ENCODE measurements around the gene CWF19L2.

CWF19L2 gene

DNA sequence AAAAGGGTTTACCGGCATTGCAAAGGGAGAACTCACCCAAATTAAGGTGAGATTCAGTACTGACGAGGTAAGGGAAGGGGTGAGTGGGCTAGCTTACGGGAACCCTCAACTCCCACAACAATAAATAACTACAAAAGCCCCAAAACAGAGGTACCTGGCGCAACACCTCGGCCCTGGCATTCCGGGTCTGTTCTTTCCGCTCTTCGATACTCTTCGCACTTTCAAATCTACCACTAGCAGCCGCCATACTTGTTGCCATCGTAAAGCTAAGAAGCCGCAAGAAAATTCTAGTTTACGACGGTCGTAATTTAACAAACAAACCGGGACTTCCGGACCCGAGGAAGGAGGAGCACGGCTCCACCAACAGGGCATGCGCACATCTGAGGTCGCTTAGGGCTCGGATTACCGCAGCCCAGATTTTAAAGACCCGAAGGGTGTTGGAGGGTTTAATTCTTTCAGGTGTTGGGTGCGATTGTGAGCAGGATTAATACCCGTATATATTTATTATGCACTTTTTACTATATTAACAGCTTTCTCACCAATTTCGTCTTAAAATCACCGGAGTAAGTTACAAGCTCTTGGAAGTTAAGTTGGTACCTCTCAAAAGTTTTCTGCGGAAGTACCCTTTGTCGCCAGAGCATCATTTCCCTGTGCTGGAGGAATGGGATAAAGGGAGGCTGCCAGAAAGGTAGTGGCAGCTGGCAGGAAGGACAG, at the start of gene CWF19L2:
Gene CWF19L2 (minus strand): TSS at position 268 of the 714 bp plus-strand sequence. CDS start 9 bp downstream, at position 259.
- TF ChIP-seq, protein P1, sequence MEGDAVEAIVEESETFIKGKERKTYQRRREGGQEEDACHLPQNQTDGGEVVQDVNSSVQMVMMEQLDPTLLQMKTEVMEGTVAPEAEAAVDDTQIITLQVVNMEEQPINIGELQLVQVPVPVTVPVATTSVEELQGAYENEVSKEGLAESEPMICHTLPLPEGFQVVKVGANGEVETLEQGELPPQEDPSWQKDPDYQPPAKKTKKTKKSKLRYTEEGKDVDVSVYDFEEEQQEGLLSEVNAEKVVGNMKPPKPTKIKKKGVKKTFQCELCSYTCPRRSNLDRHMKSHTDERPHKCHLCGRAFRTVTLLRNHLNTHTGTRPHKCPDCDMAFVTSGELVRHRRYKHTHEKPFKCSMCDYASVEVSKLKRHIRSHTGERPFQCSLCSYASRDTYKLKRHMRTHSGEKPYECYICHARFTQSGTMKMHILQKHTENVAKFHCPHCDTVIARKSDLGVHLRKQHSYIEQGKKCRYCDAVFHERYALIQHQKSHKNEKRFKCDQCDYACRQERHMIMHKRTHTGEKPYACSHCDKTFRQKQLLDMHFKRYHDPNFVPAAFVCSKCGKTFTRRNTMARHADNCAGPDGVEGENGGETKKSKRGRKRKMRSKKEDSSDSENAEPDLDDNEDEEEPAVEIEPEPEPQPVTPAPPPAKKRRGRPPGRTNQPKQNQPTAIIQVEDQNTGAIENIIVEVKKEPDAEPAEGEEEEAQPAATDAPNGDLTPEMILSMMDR (IDR thresholded peaks at IDR 0.05) = no peak

DNA sequence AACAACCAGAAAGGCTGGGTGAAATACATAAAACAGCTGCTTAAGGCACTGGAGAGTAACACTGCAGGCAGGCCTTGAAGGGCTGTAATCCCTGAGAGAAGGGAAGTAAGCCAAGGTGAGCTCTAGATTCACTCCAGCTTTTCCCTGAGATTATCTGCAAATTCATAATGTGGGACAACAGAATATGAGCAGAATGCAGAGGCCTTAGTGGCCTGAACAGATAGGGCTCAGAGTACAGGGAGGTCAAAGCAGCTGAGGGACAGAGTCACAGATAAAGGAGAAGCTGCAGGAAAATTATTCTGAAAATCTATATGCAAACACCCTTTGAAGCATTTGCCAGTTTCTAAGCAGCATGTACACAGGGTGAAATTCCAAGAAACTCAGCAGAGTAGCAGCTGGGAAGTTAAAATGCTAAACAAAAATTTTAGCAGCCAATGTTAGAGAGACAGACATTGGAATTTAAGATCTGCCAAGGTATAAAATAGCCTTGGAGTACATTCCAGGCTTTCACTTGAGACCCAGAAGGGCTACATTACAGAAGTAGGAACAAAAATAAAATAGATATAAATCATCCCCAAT, 48.1 kb upstream of the CWF19L2 start:
- TF ChIP-seq, protein P1 (IDR thresholded peaks at IDR 0.05) = no peak

DNA sequence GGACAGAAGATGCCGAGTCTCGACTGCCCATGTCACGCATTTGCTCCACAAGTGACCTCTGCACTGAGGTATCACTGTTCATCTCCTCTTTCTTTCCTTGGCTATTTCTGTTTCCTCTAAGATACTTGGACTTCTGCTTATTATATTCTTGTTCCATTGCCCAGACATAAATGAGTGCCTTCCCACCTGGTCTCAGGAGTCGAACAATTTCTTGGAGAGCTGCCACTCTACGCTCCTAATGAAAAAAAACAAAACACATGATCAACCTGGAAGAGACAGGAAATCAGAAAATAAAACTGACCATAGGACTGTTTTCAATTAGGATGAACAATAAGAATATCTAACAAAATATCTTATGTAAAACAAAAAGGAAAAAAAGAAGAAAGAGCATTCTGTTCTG, 47.4 kb upstream of the CWF19L2 start:
- TF ChIP-seq, protein P1 (IDR thresholded peaks at IDR 0.05) = no peak

DNA sequence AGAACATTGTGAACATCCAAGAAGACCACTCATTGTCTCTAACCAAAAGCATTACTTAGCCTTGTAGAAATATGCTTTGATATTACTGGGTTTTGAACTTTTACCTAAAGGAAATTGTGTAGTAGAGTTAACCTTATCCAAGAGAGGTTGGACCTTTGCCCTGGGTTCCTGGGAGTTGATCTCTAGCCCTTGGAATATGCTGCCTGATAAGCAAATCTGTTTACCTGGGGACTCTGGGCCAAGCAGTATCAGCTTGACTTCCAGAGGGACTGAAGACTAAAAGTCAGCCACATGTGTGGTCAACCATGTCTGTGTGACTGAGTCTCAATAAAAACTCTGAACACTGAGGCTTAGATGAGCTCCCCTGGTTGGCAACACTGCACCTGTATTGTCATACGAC, 44.1 kb upstream of the CWF19L2 start:
- TF ChIP-seq, protein P1 (IDR thresholded peaks at IDR 0.05) = no peak

GRCh38 chr11:107496011-107496410, 38.4 kb upstream of the CWF19L2 start:
- TF ChIP-seq, protein P1 (IDR thresholded peaks at IDR 0.05) = no peak

GRCh38 chr11:107494055-107494454, 36.4 kb upstream of the CWF19L2 start:
- TF ChIP-seq, protein P1 (IDR thresholded peaks at IDR 0.05) = no peak

DNA sequence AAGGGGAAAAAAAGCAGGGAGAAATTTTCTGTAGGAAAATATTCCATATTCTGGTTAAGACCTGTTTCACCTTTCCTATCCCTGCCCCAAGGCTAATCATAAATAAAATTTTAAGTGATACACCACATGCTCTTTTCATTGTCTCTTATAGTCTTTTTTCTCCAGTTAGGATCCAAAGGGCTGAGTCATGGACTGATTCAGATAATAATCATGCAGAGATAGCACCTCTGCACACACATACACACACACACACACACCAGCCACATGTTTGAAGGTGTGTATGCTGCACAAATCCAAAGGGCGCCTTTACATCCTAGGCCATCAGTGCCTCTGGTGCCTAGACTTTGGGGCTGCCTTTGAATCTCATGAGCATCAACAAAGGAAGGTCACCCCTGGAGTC, 35.5 kb upstream of the CWF19L2 start:
- TF ChIP-seq, protein P1 (IDR thresholded peaks at IDR 0.05) = no peak

Measured in LNCAP (cell line).